ENCODE data around the gene CENPC. TPM values are rescaled to one million over a fixed set of nuclear protein-coding genes. Genes with fewer than 3 reads are reported as not detected.

The CENPC gene
- total and polyA plus RNA-seq, 3 donors from 2014 or later: 8.5 to 53.4 (median 40.8) TPM

DNA sequence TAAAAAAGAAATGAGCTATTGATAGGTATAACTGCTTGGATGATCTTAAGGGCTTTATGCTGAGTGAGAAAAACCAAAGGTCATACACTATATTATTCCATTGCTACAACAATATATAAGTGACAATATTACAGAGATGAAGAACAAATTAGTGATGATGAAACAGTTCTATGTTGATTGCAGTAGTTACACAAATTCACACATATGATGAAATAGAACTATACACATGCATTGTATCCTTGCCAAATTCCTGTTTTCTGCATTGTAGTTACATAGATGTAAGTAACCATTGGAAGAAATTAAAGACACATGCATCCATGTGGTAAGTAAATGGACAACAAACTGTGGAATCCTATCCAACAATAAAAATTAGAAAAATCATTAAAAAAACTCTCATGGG lies 76.5 kb downstream of the CENPC start:
- DNase-seq: no peak
- Histone ChIP-seq H3K36me3 (ENCODE audit: low read depth, missing control alignments) (no peaks in the 10 kb centered on the region), H3K27ac (no peak overlapping the region), H3K27me3 (no peaks in the 10 kb centered on the region), H3K9me3 (no peaks in the 10 kb centered on the region), H3K4me3 (no peak overlapping the region), H3K4me1 (no peaks in the 10 kb centered on the region)
- intact Hi-C loops (cut with DNase I; ENCODE audit: low total_unique reads): no loop called here
- TF ChIP-seq, protein P1, sequence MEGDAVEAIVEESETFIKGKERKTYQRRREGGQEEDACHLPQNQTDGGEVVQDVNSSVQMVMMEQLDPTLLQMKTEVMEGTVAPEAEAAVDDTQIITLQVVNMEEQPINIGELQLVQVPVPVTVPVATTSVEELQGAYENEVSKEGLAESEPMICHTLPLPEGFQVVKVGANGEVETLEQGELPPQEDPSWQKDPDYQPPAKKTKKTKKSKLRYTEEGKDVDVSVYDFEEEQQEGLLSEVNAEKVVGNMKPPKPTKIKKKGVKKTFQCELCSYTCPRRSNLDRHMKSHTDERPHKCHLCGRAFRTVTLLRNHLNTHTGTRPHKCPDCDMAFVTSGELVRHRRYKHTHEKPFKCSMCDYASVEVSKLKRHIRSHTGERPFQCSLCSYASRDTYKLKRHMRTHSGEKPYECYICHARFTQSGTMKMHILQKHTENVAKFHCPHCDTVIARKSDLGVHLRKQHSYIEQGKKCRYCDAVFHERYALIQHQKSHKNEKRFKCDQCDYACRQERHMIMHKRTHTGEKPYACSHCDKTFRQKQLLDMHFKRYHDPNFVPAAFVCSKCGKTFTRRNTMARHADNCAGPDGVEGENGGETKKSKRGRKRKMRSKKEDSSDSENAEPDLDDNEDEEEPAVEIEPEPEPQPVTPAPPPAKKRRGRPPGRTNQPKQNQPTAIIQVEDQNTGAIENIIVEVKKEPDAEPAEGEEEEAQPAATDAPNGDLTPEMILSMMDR (IDR thresholded peaks at IDR 0.05): no peak
- no peak for TF ChIP-seq POLR2A (IDR thresholded peaks at IDR 0.05)

DNA sequence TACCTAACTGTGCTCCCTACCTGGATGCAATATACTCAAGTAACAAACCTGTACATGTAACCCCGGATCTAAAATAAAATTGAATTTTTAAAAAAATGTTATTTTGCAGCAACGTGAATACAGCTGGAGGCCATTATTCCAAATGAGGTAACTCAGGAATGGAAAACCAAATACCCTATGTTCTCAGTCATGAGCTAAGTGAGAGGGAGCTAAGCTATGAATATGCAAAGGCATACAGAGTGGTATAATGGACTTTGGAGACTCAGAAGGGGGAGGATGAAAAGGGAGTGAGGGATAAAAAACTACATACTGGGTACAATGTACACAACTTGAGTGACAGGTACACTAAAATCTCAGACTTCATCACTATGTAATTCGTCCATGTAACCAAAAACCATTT lies 78.6 kb downstream of the CENPC start:
- no peak for TF ChIP-seq POLR2A (IDR thresholded peaks at IDR 0.05)
- TF ChIP-seq, protein P1 (IDR thresholded peaks at IDR 0.05): no peak
- DNase-seq: no peak
- no peak overlapping the region for H3K4me3 ChIP-seq
- intact Hi-C loops (cut with DNase I; ENCODE audit: low total_unique reads): no loop called here
- H3K9me3 ChIP-seq: no peaks in the 10 kb centered on the region
- WGBS, 2 donors: 85 to 90% methylated on average over 3 of the region's 3 CpGs
- no peaks in the 10 kb centered on the region for H3K36me3 ChIP-seq (ENCODE audit: low read depth, missing control alignments)
- H3K4me1 ChIP-seq: no peaks in the 10 kb centered on the region
- no peaks in the 10 kb centered on the region for H3K27me3 ChIP-seq
- no peak overlapping the region for H3K27ac ChIP-seq

DNA sequence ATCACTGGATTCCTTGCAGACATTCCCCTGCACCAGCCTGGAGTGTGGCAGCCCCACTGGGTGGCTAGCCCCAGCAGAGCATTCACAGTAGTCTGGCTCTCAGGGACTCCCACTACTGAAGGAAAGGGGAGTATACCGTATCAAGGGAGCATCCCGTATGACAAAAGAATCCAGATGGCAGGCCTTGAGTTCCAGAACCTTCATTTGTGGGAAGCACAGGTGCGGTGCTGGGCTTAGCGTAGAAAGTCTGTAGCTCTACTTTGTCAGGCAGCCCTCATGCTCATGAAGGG lies 79.6 kb downstream of the CENPC start:
- TF ChIP-seq, protein P1 (IDR thresholded peaks at IDR 0.05): no peak
- TF ChIP-seq POLR2A (IDR thresholded peaks at IDR 0.05): no peak
- Histone ChIP-seq H3K9me3 (no peaks in the 10 kb centered on the region), H3K27me3 (no peaks in the 10 kb centered on the region), H3K4me3 (no peak overlapping the region), H3K27ac (no peak overlapping the region), H3K4me1 (no peaks in the 10 kb centered on the region), H3K36me3 (ENCODE audit: low read depth, missing control alignments) (no peaks in the 10 kb centered on the region)
- intact Hi-C loops (cut with DNase I; ENCODE audit: low total_unique reads): no loop called here
- DNase-seq: no peak
- WGBS, 2 donors: 44 to 60% methylated on average over 1 to 4 of the region's 4 CpGs

DNA sequence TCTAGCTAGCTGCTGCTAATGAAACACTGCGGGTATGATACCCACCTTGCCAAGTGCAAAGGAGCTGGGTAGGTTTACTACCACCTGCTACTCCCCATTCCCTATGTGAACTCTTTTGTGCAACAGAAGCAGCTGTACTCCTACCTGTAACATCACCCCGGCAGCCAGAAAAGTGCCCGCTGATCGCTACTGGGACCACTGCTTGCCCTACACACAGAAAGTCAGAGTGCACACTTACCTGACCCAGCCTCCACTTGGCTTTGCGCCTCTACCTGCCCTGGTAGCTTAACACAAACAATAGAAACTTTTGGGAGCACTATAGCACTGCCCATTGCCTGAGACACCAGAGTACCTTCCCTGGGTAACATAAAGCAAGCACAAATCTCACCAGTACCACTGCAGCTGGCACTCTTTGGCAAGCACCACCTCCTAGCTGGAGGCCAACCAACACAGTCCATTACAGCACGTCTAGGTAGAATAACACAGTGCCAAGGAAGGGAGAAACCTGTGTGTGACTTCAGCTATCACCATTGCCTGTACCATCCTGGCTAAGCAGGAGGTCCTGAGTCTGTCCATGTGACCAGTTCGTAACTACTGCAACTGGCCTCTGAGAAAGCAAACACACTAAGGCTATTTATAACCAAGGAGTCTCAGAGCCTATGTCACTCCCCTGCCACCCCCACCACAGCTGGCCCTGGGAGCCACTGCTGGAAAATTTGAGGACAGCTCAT lies 80.1 kb downstream of the CENPC start:
- H3K9me3 ChIP-seq: no peaks in the 10 kb centered on the region
- peak; percentile 31 for DNase-seq
- no peak overlapping the region for H3K27ac ChIP-seq
- TF ChIP-seq, protein P1 (IDR thresholded peaks at IDR 0.05): no peak
- TF ChIP-seq POLR2A (IDR thresholded peaks at IDR 0.05): no peak
- H3K4me1 ChIP-seq: no peaks in the 10 kb centered on the region
- intact Hi-C loops (cut with DNase I; ENCODE audit: low total_unique reads): no loop called here
- 85 to 87% methylated on average over 7 of the region's 7 CpGs for WGBS, 2 donors
- no peak overlapping the region for H3K4me3 ChIP-seq
- no peaks in the 10 kb centered on the region for H3K36me3 ChIP-seq (ENCODE audit: low read depth, missing control alignments)
- no peaks in the 10 kb centered on the region for H3K27me3 ChIP-seq

DNA sequence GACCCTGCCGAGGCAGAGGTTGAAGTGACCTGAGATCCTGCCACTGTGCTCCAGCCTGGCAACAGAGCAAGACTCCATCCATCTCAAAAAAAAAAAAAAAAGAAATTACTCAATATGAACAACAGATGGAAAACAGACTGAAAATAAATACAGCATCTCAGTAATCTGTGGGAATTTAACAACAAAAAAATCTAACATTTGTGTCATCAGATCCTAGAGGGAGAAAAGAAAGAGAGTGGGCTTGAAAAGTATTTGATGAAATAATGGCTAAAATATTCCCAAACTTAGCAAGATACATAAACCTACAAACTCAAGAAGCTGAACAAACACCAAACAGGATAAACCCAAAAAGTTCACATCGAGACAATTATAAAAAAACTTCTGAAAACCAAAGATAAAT lies 84.7 kb downstream of the CENPC start:
- no peaks in the 10 kb centered on the region for H3K9me3 ChIP-seq
- WGBS, 2 donors: 81 to 96% methylated on average over 2 of the region's 2 CpGs
- DNase-seq: no peak
- H3K4me1 ChIP-seq: no peaks in the 10 kb centered on the region
- no peaks in the 10 kb centered on the region for H3K36me3 ChIP-seq (ENCODE audit: low read depth, missing control alignments)
- H3K27ac ChIP-seq: no peak overlapping the region
- H3K4me3 ChIP-seq: no peak overlapping the region
- TF ChIP-seq POLR2A (IDR thresholded peaks at IDR 0.05): no peak
- TF ChIP-seq, protein P1 (IDR thresholded peaks at IDR 0.05): no peak
- H3K27me3 ChIP-seq: no peaks in the 10 kb centered on the region
- intact Hi-C loops (cut with DNase I; ENCODE audit: low total_unique reads): no loop called here

All from testis (tissue), 3 donors.